ENCODE data around the gene HOXC10. TPM values are rescaled to one million over a fixed set of nuclear protein-coding genes. Genes with fewer than 3 reads are reported as not detected.

Gene HOXC10
- total and polyA plus RNA-seq, 10 of the 15 experiments (the other 5 are each of a cell fraction or from before 2014, with no cell fraction given), result 0.59 TPM; not detected in 9

GRCh38 chr12:53955776-53956250, 29.1 kb upstream of the HOXC10 start:
- no peaks in the 10 kb centered on the region for H3K79me2 ChIP-seq (ENCODE audit: control insufficient read depth, insufficient read depth, low read length)
- no peaks in the 10 kb centered on the region for H3K4me1 ChIP-seq (ENCODE audit: control insufficient read depth, insufficient read depth, low read length)
- H3K27me3 ChIP-seq (replicated peaks in 1 of 2; ENCODE audit: control insufficient read depth in 2 of 2, insufficient read depth in 2 of 2, low read length in 1 of 2), result peaks cover 45 to 63% of the 10 kb centered on the region in 2 experiments
- no peak overlapping the region for H2AFZ ChIP-seq (ENCODE audit: control insufficient read depth, low read depth, low read length)
- H3K9ac ChIP-seq (ENCODE audit: control insufficient read depth, insufficient read depth, low read length), result no peak overlapping the region
- intact Hi-C loops (cut with micrococcal nuclease; ENCODE audit: unreplicated experiment) (no loop called here), in situ Hi-C loops (cut with MboI) (no loop called here)
- RAD21 ChIA-PET (ENCODE audit: unreplicated experiment), result no interaction called here
- SMC1A ChIA-PET (ENCODE audit: uncharacterized antibody, unreplicated experiment), result no interaction called here
- no peaks in the 10 kb centered on the region for H3K9me3 ChIP-seq (replicated peaks; ENCODE audit: control insufficient read depth, insufficient read depth, low read length)
- ATAC-seq, result no peak
- TF ChIP-seq, protein P1, sequence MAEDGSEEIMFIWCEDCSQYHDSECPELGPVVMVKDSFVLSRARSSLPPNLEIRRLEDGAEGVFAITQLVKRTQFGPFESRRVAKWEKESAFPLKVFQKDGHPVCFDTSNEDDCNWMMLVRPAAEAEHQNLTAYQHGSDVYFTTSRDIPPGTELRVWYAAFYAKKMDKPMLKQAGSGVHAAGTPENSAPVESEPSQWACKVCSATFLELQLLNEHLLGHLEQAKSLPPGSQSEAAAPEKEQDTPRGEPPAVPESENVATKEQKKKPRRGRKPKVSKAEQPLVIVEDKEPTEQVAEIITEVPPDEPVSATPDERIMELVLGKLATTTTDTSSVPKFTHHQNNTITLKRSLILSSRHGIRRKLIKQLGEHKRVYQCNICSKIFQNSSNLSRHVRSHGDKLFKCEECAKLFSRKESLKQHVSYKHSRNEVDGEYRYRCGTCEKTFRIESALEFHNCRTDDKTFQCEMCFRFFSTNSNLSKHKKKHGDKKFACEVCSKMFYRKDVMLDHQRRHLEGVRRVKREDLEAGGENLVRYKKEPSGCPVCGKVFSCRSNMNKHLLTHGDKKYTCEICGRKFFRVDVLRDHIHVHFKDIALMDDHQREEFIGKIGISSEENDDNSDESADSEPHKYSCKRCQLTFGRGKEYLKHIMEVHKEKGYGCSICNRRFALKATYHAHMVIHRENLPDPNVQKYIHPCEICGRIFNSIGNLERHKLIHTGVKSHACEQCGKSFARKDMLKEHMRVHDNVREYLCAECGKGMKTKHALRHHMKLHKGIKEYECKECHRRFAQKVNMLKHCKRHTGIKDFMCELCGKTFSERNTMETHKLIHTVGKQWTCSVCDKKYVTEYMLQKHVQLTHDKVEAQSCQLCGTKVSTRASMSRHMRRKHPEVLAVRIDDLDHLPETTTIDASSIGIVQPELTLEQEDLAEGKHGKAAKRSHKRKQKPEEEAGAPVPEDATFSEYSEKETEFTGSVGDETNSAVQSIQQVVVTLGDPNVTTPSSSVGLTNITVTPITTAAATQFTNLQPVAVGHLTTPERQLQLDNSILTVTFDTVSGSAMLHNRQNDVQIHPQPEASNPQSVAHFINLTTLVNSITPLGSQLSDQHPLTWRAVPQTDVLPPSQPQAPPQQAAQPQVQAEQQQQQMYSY (CRISPR knock-in tag; IDR thresholded peaks at IDR 0.05), result no peak
- TF ChIP-seq TCF7 (IDR thresholded peaks at IDR 0.05; ENCODE audit: borderline replicate concordance) (no peak), PAX5 (IDR thresholded peaks at IDR 0.05; ENCODE audit: borderline replicate concordance, low read depth, low read length) (no peak), IRF4 (IDR thresholded peaks at IDR 0.05; ENCODE audit: low read depth, low read length) (no peak), ZBTB33 (IDR thresholded peaks at IDR 0.05) (no peak), CHD1 (IDR thresholded peaks at IDR 0.05; ENCODE audit: low read depth, low read length) (no peak), POLR2AphosphoS5 (IDR thresholded peaks at IDR 0.05; ENCODE audit: low read length) (no peak), CREB1 (IDR thresholded peaks at IDR 0.05; ENCODE audit: low read depth) (no peak)
- TF ChIP-seq, protein P2, sequence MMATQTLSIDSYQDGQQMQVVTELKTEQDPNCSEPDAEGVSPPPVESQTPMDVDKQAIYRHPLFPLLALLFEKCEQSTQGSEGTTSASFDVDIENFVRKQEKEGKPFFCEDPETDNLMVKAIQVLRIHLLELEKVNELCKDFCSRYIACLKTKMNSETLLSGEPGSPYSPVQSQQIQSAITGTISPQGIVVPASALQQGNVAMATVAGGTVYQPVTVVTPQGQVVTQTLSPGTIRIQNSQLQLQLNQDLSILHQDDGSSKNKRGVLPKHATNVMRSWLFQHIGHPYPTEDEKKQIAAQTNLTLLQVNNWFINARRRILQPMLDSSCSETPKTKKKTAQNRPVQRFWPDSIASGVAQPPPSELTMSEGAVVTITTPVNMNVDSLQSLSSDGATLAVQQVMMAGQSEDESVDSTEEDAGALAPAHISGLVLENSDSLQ (IDR thresholded peaks at IDR 0.05), result no peak
- no peak for FAIRE-seq
- POLR2A ChIA-PET, result no interaction called here
- no peak for DNase-seq (ENCODE audit: low read depth, low spot score)
- CTCF ChIA-PET, result no interaction called here
- BruUV-seq (replicated peaks), result no TSS peak
- H3K27ac ChIP-seq (ENCODE audit: control insufficient read depth, insufficient read depth), result no peak overlapping the region
- WGBS (ENCODE audit: insufficient coverage, insufficient replicate concordance, low lambda C conversion rate, missing lambda C conversion rate), result 31% methylated on average over 10 of the region's 10 CpGs
- H3K4me2 ChIP-seq (ENCODE audit: control insufficient read depth, insufficient read depth), result no peak overlapping the region
- H3K4me3 ChIP-seq, result no peak overlapping the region
- H4K20me1 ChIP-seq (ENCODE audit: control insufficient read depth, insufficient read depth), result no peaks in the 10 kb centered on the region
- no peaks in the 10 kb centered on the region for H3K36me3 ChIP-seq (ENCODE audit: control insufficient read depth in 2 of 2, insufficient read depth in 2 of 2, low read length in 1 of 2)
